Chondrocyte (in vitro differentiated cells): ENCODE measurements around the gene PRMT3. TPM values are rescaled to one million over a fixed set of nuclear protein-coding genes. Genes with fewer than 3 reads are reported as not detected.

Source experiments
- DNase-seq: peaks from one replicate; pipeline ENCODE4 v3.0.0; 2021; ENCODE audit warnings: mixed read lengths, low spot score
- H3K27ac Mint-ChIP-seq: one replicate; pipeline ENCODE4 v1.8.0; 2021; ENCODE audit warnings: mild to moderate bottlenecking, moderate library complexity, mixed read lengths; ENCODE audit not compliant: unreplicated experiment
- H3K27me3 Mint-ChIP-seq: 2 replicates; pipeline ENCODE4 v1.8.0; 2021; ENCODE audit warnings: low read depth, mixed read lengths
- H3K36me3 Mint-ChIP-seq: 2 replicates; pipeline ENCODE4 v1.8.0; 2021; ENCODE audit warnings: low read depth, mixed read lengths
- H3K4me1 Mint-ChIP-seq: 2 replicates; pipeline ENCODE4 v1.8.0; 2021; ENCODE audit warnings: low read depth, mild to moderate bottlenecking, mixed read lengths
- H3K4me3 Mint-ChIP-seq: one replicate; pipeline ENCODE4 v1.8.0; 2021; ENCODE audit warnings: mild to moderate bottlenecking, moderate library complexity, mixed read lengths; ENCODE audit not compliant: unreplicated experiment
- H3K9me3 Mint-ChIP-seq: 2 replicates; pipeline ENCODE4 v1.8.0; 2021; ENCODE audit warnings: low read depth, mixed read lengths
- CTCF ChIP-seq: fragments of 200-600 bp; sonication (generic); IDR thresholded peaks from 2 replicates; pipeline ENCODE4 v1.5.0; 2021; ENCODE audit warnings: antibody characterized with exemption, mild to moderate bottlenecking, moderate library complexity
- total RNA-seq: library from RNA; stranded (reverse); gene quantifications from 3 replicates; pipeline ENCODE4 v1.2.1, GENCODE V29; 2021

PRMT3 gene
- total RNA-seq, 1 donor from 2014 or later: 10.6 TPM

DNA sequence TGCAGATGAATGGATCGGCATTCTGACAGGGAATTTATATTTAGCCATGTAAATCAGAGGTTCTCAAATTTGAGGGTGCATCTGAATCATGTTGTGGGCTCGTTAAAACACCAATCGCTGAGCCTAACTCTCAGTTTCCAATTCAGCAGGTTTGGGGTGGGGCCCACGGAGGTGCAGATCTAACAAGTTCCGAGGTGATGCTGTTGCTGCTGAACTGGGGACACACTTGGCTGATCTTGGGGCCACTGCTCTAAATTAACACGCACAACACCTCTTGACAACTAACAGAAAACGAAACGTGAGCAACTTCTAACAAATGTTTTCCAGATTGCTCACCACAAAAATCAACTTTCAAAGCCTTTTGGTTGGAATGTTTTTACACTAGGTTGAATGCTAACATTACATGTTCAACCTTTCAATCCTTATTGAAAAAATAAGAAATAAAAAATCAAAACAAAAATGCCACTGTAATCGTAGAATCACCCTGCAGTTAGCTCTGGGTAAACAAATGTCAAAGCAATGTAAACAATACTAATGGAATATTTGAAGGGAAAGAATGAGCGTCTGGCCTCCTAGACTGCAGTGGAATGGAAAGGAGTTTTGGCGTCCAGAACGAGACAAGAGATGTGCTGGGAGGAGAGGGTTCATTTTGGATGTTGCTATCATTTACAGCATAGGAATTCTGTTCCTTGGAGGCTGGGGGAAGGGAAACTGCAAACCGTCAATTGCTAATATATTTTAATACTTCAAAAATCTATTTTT, 143.6 kb downstream of the PRMT3 start:
- H3K4me3 Mint-ChIP-seq: no peak overlapping the region
- H3K4me1 Mint-ChIP-seq: no peaks in the 10 kb centered on the region
- TF ChIP-seq CTCF: no peak
- DNase-seq: no peak
- H3K27me3 Mint-ChIP-seq: peaks cover 8% of the 10 kb centered on the region
- H3K27ac Mint-ChIP-seq: no peak overlapping the region
- H3K9me3 Mint-ChIP-seq: no peaks in the 10 kb centered on the region
- H3K36me3 Mint-ChIP-seq: no peaks in the 10 kb centered on the region

GRCh38 chr11:20535271-20535881, 147.9 kb downstream of the PRMT3 start:
- Mint-ChIP-seq H3K4me1 (no peaks in the 10 kb centered on the region), H3K27ac (no peak overlapping the region), H3K36me3 (no peaks in the 10 kb centered on the region), H3K4me3 (no peak overlapping the region), H3K27me3 (peaks cover 16% of the 10 kb centered on the region), H3K9me3 (peaks cover 13% of the 10 kb centered on the region)
- TF ChIP-seq CTCF: no peak
- DNase-seq: no peak

DNA sequence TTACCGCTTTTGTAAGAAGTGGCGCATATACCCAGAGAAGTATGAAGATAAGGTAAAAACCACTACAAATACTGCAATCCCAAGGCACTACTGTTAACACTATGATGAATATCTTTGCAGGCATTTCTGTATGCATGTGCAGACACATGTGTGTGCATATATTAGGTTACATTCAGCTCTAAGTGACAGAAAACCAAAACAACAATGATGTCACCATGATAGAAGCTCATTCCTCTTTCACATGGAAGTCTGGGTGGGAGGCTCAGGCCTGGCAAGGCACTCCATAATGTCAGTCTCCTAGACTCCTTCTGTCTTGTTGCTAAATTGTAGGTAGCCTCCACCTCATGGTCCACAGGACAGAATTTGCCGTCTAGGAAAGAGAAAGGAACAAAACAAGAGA, 148.8 kb downstream of the PRMT3 start:
- Mint-ChIP-seq H3K36me3 (no peaks in the 10 kb centered on the region), H3K4me3 (no peak overlapping the region), H3K9me3 (peaks cover 13% of the 10 kb centered on the region), H3K4me1 (no peaks in the 10 kb centered on the region), H3K27me3 (peaks cover 19% of the 10 kb centered on the region), H3K27ac (no peak overlapping the region)
- DNase-seq: no peak
- no peak for TF ChIP-seq CTCF

- Mint-ChIP-seq H3K36me3 (no peaks in the 10 kb centered on the region), H3K9me3 (peaks cover 13% of the 10 kb centered on the region), H3K4me1 (no peaks in the 10 kb centered on the region), H3K4me3 (no peak overlapping the region), H3K27me3 (peaks cover 21% of the 10 kb centered on the region), H3K27ac (no peak overlapping the region)
- TF ChIP-seq CTCF: no peak
- no peak for DNase-seq
Measured at GRCh38 chr11:20536784-20537183, 149.3 kb downstream of the PRMT3 start.

DNA sequence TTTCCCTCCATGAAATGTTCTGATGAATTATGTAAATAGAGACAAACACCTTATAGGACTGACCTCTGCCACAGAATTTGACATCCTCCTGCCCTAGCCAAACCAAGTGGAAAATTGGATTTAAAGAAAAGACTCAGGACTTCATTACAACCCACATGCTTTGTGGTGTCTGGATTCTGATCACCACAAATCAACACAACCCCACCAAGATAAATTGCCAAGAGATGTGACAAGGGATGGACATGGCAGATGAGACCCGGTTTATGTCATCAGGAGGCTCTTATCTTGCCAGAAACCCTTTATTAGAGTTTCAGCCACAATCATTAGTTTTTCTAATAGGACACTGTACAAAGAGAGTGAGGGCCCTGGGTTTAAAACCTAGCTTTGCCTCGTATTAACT, 154.0 kb downstream of the PRMT3 start:
- H3K9me3 Mint-ChIP-seq: peaks cover 13% of the 10 kb centered on the region

More for the DNA sequence above, 154.0 kb downstream of the PRMT3 start:
- TF ChIP-seq CTCF: no peak
- H3K27ac Mint-ChIP-seq: no peak overlapping the region
- DNase-seq: no peak
- no peaks in the 10 kb centered on the region for H3K36me3 Mint-ChIP-seq
- H3K4me3 Mint-ChIP-seq: no peak overlapping the region
- H3K4me1 Mint-ChIP-seq: no peaks in the 10 kb centered on the region
- peaks cover 17% of the 10 kb centered on the region for H3K27me3 Mint-ChIP-seq
